ENCODE data around the gene DIAPH2. TPM values are rescaled to one million over a fixed set of nuclear protein-coding genes. Genes with fewer than 3 reads are reported as not detected.

DIAPH2 gene
- total RNA-seq, 1 donor: 42.3 TPM

GRCh38 chrX:97009391-97009790, 324.7 kb downstream of the DIAPH2 start:
- H3K4me3 ChIP-seq (ENCODE audit: low read depth, low read length): no peak overlapping the region
- no peak for TF ChIP-seq CTCF (IDR thresholded peaks at IDR 0.05; ENCODE audit: insufficient read depth, low read length)
- DNase-seq (ENCODE audit: low read depth): no peak

- no peak overlapping the region for H3K4me3 ChIP-seq (ENCODE audit: low read depth, low read length)
- no peak for TF ChIP-seq CTCF (IDR thresholded peaks at IDR 0.05; ENCODE audit: insufficient read depth, low read length)
- no peak for DNase-seq (ENCODE audit: low read depth)
Observed at GRCh38 chrX:97011540-97011939, 326.9 kb downstream of the DIAPH2 start.

DNA sequence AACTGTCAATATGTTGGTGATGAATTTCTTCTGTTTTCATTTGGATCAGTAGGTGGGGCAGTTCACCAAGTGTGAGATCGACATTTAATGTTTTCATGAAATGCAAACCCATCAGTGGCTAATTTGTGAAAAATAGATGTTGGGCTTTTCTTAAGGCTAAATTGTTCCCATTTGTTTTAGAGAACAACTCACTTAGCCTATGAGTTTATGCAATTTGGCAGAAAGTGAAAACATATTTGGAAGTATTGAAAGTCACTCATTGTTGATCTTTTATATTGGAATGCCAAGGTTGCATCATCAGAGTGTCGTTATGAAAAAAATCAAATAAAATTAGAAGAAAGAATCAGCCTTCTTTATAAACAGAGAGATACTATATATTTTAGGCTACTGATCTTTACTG, 331.5 kb downstream of the DIAPH2 start:
- no peak overlapping the region for H3K4me3 ChIP-seq (ENCODE audit: low read depth, low read length)
- peak; percentile 19 for DNase-seq (ENCODE audit: low read depth)
- TF ChIP-seq CTCF (IDR thresholded peaks at IDR 0.05; ENCODE audit: insufficient read depth, low read length): no peak

DNA sequence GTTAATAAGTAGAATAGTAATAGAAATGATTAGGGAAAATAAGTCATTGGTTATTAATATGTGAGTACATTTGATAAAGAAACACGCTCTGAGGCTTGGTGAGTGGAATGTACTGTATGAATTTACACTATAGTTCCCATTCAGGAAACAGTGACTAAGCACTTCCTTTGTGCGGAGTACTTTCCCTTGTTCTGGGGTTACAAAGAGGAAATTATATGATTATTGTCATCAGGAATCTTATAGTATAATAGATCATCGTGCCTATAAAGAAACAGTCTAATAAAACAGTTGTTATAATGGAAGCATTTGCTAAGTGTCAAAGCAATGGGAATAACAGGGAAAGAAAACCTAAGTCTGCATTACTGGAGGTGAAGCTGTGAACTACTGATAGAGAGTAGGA, 337.0 kb downstream of the DIAPH2 start:
- TF ChIP-seq CTCF (IDR thresholded peaks at IDR 0.05; ENCODE audit: insufficient read depth, low read length): no peak
- peak; percentile 39 for DNase-seq (ENCODE audit: low read depth)
- H3K4me3 ChIP-seq (ENCODE audit: low read depth, low read length): no peak overlapping the region

DNA sequence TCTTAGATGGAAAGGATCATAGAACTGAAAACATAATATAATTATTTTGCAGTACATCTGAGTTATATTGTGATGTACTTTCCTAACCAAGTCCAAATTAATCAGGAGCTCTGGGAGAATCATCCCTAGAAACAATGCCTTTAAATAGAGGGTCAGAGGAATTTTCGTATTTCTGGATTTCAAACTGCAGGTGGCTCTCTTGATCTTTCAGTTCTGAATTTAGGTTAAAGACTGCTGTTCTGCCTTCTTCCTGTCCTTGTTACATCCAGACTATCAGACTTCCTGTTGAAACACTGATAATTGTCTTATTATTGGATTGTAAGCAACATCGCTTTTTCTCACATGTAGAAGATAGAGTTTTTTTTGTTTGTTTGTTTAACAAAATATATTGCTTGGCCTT, 341.8 kb downstream of the DIAPH2 start:
- no peak for TF ChIP-seq CTCF (IDR thresholded peaks at IDR 0.05; ENCODE audit: insufficient read depth, low read length)
- no peak overlapping the region for H3K4me3 ChIP-seq (ENCODE audit: low read depth, low read length)
- peak; percentile 3 for DNase-seq (ENCODE audit: low read depth)

DNA sequence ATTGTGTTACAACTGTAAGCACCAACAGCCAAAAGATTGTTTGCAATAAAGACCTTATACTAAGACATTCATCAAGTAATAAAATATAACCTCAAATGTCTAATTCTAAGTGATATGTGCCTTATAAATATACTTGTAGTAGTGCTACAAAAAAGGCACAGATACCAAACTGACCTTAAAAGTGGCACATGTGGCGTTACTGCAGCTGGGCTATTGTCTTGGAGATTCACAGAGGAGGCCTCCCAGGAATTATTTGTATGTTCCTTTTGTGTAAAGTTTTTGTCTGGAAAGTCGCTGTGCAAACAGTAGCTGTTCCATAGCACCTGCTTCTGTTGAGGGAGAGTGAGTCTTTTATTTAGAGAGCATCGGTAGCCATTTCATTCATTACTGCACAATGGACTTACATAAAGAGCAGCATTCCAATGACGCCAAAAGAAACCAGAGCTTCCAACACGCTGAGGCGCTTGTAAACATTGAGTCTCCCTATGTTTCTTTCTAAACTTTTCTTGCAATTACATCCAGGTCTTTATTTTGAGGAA, 342.8 kb downstream of the DIAPH2 start:
- TF ChIP-seq CTCF (IDR thresholded peaks at IDR 0.05; ENCODE audit: insufficient read depth, low read length): no peak
- no peak overlapping the region for H3K4me3 ChIP-seq (ENCODE audit: low read depth, low read length)
- no peak for DNase-seq (ENCODE audit: low read depth)

GRCh38 chrX:97030463-97030862, 345.8 kb downstream of the DIAPH2 start:
- TF ChIP-seq CTCF (IDR thresholded peaks at IDR 0.05; ENCODE audit: insufficient read depth, low read length): no peak
- H3K4me3 ChIP-seq (ENCODE audit: low read depth, low read length): no peak overlapping the region
- no peak for DNase-seq (ENCODE audit: low read depth)
